Breast epithelium (tissue), 4 donors: ENCODE results near the gene TPD52L1. TPM values are rescaled to one million over a fixed set of nuclear protein-coding genes. Genes with fewer than 3 reads are reported as not detected.
A peak's percentile ranks its signal among the peaks of the same experiment; 100 is the strongest.

ENCODE experiments used
- DNase-seq, 2 donors: peaks; one replicate each; pipeline ENCODE4 v3.0.0-alpha.2; 2019; ENCODE audit warnings: low spot score in 2 of 2
- H3K27ac ChIP-seq, 2 donors: fragments of 200-600 bp; sonication (generic) in 1 of 2; one replicate each; pipeline ENCODE4 v1.5.1; 2016 to 2019; ENCODE audit warnings: mild to moderate bottlenecking in 1 of 2
- H3K27me3 ChIP-seq, 2 donors: fragments of 200-600 bp; sonication (generic) in 1 of 2; one replicate each; pipeline versions ENCODE4 v1.5.1 to v1.6.0; 2017 to 2019; ENCODE audit warnings: control low read depth in 1 of 2, mild to moderate bottlenecking in 1 of 2
- H3K36me3 ChIP-seq: fragments of 200-600 bp; one replicate; pipeline ENCODE4 v1.5.1; 2019
- H3K4me1 ChIP-seq, 2 donors: fragments of 200-600 bp; sonication (generic); one replicate each; pipeline ENCODE4 v1.5.1; 2016 to 2019; ENCODE audit warnings: control low read depth in 1 of 2
- H3K4me3 ChIP-seq, 3 donors: fragments of 200-600 bp; sonication (generic); 1 replicate in 2 of 3; 2 replicates in 1 of 3; pipeline ENCODE4 v1.5.1; 2016 to 2019; ENCODE audit warnings: mild to moderate bottlenecking in 3 of 3, moderate library complexity in 2 of 3
- H3K9me3 ChIP-seq, 2 donors: fragments of 200-600 bp; sonication (generic) in 1 of 2; one replicate each; pipeline ENCODE4 v1.5.1; 2016 to 2019; ENCODE audit warnings: control low read depth in 1 of 2
- POLR2A ChIP-seq: fragments of 450-650 bp; IDR thresholded peaks from one replicate; pipeline ENCODE4 v1.6.1; 2016; ENCODE audit warnings: antibody characterized with exemption, mild to moderate bottlenecking, moderate library complexity
- POLR2AphosphoS5 ChIP-seq, 3 donors: sonication (generic); formaldehyde crosslinking; IDR thresholded peaks; one replicate each; pipeline ENCODE4 v1.6.1; 2017; ENCODE audit warnings: antibody characterized with exemption in 3 of 3
- intact Hi-C: fragments of 100-400 bp; cut with DNase I; formaldehyde crosslinking; loops from one replicate; pipeline ENCODE4 v1.15.1; 2023; ENCODE audit warnings: low total_unique reads
- total RNA-seq, 3 donors: library from RNA; depleted of rRNA; stranded (reverse); fragments of >200 nt; gene quantifications; one replicate each; pipeline ENCODE4 v1.1.0, GENCODE V29; 2016
- TF ChIP-seq, protein P1 (sequence below), 3 donors: fragments of 450-650 bp; IDR thresholded peaks; one replicate each; pipeline ENCODE4 v1.5.1; 2016 to 2017; ENCODE audit warnings: antibody characterized with exemption in 3 of 3, mild to moderate bottlenecking in 3 of 3, moderate library complexity in 3 of 3

The TPD52L1 gene
- total RNA-seq, 3 donors from 2014 or later: 27.2 to 266 (median 81.3) TPM

DNA sequence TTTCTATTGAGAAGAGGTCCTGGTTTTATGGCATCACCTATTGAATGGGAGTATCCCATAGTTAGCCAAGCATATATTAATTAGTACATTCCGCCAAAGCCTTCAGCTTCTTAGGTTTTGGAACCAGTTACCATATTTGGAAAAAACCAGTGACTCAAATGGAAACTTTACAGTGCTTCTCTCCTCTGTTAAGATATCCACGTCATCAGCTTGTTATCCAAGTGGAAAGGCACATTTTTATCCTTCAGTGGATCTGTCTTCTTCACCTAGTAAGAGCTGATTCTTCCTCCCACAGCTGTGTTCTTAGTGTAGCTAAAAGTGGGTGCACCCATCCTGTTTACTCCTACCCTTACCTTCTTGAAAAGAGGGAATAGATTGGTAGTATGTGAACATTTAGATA lies 34.5 kb downstream of the TPD52L1 start:
- H3K36me3 ChIP-seq: no peaks in the 10 kb centered on the region
- DNase-seq: no peak
- intact Hi-C loops: no loop called here
- no peaks in the 10 kb centered on the region for H3K27me3 ChIP-seq
- H3K4me1 ChIP-seq: no peaks in the 10 kb centered on the region
- no peaks in the 10 kb centered on the region for H3K9me3 ChIP-seq
- H3K27ac ChIP-seq: no peak overlapping the region
- TF ChIP-seq POLR2AphosphoS5 (IDR thresholded peaks at IDR 0.05) (no peak), POLR2A (no peak)
- TF ChIP-seq, protein P1, sequence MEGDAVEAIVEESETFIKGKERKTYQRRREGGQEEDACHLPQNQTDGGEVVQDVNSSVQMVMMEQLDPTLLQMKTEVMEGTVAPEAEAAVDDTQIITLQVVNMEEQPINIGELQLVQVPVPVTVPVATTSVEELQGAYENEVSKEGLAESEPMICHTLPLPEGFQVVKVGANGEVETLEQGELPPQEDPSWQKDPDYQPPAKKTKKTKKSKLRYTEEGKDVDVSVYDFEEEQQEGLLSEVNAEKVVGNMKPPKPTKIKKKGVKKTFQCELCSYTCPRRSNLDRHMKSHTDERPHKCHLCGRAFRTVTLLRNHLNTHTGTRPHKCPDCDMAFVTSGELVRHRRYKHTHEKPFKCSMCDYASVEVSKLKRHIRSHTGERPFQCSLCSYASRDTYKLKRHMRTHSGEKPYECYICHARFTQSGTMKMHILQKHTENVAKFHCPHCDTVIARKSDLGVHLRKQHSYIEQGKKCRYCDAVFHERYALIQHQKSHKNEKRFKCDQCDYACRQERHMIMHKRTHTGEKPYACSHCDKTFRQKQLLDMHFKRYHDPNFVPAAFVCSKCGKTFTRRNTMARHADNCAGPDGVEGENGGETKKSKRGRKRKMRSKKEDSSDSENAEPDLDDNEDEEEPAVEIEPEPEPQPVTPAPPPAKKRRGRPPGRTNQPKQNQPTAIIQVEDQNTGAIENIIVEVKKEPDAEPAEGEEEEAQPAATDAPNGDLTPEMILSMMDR (IDR thresholded peaks at IDR 0.05): no peak
- no peak overlapping the region for H3K4me3 ChIP-seq

DNA sequence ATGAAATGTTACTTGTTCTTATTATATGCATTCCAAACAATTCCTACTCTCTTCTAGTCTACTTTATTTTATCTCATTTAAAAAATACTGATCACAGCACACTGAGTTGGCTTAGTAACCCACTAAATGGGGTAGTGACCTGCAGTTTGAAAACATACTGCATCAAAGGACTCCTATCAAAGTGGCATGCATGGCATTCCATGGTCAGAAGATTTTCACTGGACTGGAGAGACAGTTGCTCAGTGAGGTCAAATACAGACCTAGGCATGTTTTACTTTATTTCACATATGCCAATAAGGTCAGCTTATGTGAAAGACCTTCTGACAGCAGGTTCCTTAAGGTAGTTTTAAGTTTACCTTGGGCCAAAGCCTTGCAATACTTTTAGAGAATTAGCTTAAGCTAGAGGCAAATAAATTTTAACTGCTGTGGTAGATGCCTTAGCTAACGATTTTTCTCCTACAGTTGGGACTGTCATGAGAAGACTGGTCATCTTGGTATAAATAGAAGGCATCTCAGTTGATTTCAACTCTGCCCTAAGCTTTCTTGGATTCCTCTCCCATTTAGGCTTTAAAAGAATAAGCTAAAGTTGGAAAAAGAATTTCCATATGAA lies 35.1 kb downstream of the TPD52L1 start:
- H3K9me3 ChIP-seq: no peaks in the 10 kb centered on the region
- H3K36me3 ChIP-seq: no peaks in the 10 kb centered on the region
- H3K27ac ChIP-seq: peak overlapping the region; percentile 59 to 76
- no peak for DNase-seq
- no peak overlapping the region for H3K4me3 ChIP-seq
- TF ChIP-seq POLR2AphosphoS5 (IDR thresholded peaks at IDR 0.05) (no peak), POLR2A (no peak)
- TF ChIP-seq, protein P1 (IDR thresholded peaks at IDR 0.05): no peak
- H3K4me1 ChIP-seq: no peaks in the 10 kb centered on the region
- intact Hi-C loops: no loop called here
- no peaks in the 10 kb centered on the region for H3K27me3 ChIP-seq

DNA sequence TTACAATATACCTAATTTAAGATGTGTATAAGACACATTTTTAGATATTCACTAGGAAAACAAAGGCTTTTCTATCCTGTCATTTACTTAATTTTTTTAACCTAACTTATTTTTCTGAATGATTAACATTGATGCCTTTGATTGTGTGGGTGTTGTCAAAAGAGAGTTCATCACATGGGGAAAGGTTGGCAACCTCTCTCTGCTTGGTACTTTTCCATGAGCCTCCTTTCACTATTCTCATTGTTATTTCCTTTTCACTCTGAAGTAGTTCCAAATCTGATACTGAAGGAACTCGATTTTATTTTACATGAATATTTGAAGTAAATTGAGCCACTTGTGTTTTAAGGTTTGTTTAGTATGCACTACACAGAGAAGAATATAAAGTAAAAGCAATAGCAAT lies 35.9 kb downstream of the TPD52L1 start:
- H3K27ac ChIP-seq: peak overlapping the region; percentile 59 to 76
- no peaks in the 10 kb centered on the region for H3K4me1 ChIP-seq
- H3K36me3 ChIP-seq: no peaks in the 10 kb centered on the region
- no peaks in the 10 kb centered on the region for H3K27me3 ChIP-seq
- DNase-seq: no peak
- intact Hi-C loops: no loop called here
- no peak for TF ChIP-seq POLR2AphosphoS5 (IDR thresholded peaks at IDR 0.05)
- no peak for TF ChIP-seq POLR2A
- H3K4me3 ChIP-seq: no peak overlapping the region
- no peaks in the 10 kb centered on the region for H3K9me3 ChIP-seq

DNA sequence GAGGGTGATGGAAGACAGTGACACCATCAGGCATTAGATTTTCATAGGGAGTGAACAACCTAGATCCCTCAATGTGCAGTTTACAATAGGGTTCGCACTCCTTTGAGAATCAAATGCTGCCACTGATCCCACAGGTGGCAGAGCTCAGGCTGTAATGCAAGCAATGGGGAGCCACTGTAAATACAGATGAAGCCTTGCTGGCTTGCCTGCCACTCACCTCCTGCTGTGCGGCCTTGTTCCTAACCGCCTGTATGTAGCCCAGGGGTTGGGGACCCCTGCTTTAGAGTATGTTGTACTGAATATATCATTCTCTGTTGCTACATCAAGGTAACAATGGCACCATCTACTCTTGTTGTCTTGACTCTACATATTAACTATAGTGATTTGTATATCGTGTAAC lies 37.1 kb downstream of the TPD52L1 start:
- TF ChIP-seq POLR2A: no peak
- TF ChIP-seq, protein P1 (IDR thresholded peaks at IDR 0.05): no peak
- no peak for TF ChIP-seq POLR2AphosphoS5 (IDR thresholded peaks at IDR 0.05)
- no peak for DNase-seq
- Histone ChIP-seq H3K27me3 (no peaks in the 10 kb centered on the region), H3K27ac (peak overlapping the region in 1 of 2 donors; percentile 11), H3K9me3 (no peaks in the 10 kb centered on the region), H3K4me1 (peaks cover 0 to 1% of the 10 kb centered on the region in 2 donors), H3K36me3 (no peaks in the 10 kb centered on the region), H3K4me3 (no peak overlapping the region)
- intact Hi-C loops: no loop called here

DNA sequence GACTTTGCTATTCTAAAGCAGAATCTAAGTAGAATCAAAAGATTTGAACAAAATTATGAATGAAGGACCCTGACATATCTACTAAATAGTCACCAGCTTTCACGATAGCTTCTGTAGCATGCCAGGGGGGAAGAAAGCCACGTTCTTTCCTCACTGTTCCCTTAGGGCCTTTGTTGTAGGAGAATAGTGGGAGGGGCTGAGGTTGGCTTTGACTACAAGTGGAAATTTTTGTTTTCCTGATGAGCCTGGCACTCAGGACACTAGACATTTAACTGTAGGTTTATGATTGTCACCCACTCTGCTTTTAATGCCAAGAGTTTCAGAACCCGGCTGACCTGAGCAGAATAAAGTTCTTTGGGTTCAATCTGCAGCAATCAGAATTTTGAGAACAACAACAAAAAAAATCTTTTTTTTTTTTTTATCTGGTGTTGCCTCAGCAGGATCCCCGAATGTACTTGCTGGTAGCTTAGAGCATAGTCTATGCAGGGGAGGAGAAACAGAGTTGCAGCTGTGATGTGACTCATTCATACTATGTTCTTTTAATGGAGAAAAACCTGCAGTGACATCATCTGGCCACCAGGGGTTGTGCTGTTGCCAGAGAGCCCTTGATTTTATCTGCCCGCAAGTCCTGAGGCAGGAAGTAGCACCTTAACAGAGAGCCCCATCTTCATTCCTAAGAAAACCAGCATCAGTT lies 38.5 kb downstream of the TPD52L1 start:
- Histone ChIP-seq H3K27me3 (no peaks in the 10 kb centered on the region), H3K4me3 (peak overlapping the region in 1 of 3 donors; percentile 8), H3K4me1 (peaks cover 0 to 10% of the 10 kb centered on the region in 2 donors), H3K9me3 (no peaks in the 10 kb centered on the region), H3K27ac (peak overlapping the region; percentile 70), H3K36me3 (no peaks in the 10 kb centered on the region)
- TF ChIP-seq, protein P1 (IDR thresholded peaks at IDR 0.05): peak; percentile 57 to 69 (median 63)
- TF ChIP-seq POLR2AphosphoS5 (IDR thresholded peaks at IDR 0.05): no peak
- no peak for TF ChIP-seq POLR2A
- intact Hi-C loops: no loop called here
- peak; percentile 56 to 57 for DNase-seq
